GM12874 (cell line): ENCODE data around the gene STXBP2.

Experiments
- TF ChIP-seq, protein P1 (sequence below): IDR thresholded peaks from 2 replicates; pipeline ENCODE4 v1.5.1; 2011; ENCODE audit warnings: low read depth, mild to moderate bottlenecking, control low read depth, low read length, moderate library complexity; ENCODE audit not compliant: insufficient read depth

Gene STXBP2

DNA sequence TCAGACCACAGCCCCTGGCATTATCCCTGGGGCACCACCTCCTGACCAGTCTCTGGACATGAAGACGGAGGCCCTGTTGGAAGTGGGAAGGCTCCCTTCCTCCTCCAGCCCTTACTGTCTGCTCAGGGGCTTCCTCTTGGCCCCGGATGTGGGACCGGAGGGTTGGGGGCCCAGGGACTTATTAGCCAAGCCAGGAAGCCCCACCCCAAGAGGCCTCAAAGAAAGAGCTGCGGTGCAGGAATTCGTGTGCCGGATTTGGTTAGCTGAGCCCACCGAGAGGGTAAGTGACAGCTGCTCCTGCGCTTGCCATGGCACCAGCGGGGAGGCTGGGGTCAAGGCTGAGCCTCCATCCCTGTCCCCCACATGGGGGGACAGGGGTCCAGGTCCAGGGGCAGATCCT lies 31.9 kb downstream of the STXBP2 start, which contains the start of gene RETN:
TSS of gene RETN (plus strand) at position 208 of the 400 bp plus-strand sequence. CDS start 278 bp downstream, outside the sequence.
- TF ChIP-seq, protein P1, sequence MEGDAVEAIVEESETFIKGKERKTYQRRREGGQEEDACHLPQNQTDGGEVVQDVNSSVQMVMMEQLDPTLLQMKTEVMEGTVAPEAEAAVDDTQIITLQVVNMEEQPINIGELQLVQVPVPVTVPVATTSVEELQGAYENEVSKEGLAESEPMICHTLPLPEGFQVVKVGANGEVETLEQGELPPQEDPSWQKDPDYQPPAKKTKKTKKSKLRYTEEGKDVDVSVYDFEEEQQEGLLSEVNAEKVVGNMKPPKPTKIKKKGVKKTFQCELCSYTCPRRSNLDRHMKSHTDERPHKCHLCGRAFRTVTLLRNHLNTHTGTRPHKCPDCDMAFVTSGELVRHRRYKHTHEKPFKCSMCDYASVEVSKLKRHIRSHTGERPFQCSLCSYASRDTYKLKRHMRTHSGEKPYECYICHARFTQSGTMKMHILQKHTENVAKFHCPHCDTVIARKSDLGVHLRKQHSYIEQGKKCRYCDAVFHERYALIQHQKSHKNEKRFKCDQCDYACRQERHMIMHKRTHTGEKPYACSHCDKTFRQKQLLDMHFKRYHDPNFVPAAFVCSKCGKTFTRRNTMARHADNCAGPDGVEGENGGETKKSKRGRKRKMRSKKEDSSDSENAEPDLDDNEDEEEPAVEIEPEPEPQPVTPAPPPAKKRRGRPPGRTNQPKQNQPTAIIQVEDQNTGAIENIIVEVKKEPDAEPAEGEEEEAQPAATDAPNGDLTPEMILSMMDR = no peak

DNA sequence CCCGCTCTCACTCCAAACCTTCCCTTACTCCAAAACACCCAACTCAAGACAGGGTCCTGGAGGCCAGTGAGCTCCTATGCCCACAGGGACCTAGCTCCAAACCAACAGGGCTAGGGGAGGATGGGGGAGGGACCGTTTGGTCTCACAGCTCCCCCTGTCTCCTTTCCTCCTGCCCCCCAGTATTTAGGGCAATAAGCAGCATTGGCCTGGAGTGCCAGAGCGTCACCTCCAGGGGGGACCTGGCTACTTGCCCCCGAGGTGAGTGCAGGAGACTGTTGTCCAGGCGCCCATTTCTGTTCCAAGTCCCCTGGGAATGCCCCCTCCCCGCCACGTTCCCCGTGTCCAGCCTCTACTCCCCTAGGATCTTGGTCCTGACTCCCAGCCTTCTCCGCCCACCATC lies 32.7 kb downstream of the STXBP2 start:
- TF ChIP-seq, protein P1 = no peak

DNA sequence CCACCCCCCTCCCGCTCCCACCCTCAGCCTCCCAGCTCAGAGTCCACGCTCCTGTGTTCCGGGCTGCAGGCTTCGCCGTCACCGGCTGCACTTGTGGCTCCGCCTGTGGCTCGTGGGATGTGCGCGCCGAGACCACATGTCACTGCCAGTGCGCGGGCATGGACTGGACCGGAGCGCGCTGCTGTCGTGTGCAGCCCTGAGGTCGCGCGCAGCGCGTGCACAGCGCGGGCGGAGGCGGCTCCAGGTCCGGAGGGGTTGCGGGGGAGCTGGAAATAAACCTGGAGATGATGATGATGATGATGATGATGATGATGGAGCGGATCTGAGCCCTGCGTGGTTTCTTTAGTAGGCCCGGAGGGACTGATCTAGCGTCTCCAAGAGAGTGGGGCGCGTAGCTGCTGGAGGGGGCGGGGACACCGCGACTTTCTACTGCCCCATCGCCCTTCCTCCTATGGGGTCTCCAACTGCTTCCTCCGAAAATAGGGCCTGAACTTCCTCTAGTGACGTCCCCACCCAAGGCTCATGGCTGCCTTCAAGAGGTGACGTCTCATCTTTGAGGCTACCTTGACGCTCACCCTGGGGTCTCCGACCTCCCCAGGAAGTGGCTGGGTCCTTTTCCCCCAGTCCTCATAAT lies 33.4 kb downstream of the STXBP2 start:
- TF ChIP-seq, protein P1 = no peak

DNA sequence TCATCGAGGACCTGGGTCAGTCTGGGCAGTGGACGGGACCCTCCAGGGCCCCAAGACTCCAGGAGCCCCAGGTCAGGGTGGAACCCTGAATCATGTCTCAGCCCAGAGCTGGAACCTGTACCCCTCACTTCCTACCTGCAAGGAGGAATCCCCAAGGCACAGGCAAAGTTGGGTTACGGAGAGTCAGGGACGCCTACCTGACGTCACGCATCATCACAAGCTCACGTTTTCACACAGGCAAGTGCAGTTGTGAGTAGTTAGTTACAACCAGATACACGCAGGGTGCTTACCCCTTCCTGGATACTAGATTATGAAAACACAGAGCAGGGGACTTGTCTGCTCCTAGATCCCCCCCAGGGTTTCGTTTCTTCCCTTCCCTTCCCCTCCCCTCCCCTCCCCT lies 33.9 kb downstream of the STXBP2 start:
- TF ChIP-seq, protein P1 = no peak

DNA sequence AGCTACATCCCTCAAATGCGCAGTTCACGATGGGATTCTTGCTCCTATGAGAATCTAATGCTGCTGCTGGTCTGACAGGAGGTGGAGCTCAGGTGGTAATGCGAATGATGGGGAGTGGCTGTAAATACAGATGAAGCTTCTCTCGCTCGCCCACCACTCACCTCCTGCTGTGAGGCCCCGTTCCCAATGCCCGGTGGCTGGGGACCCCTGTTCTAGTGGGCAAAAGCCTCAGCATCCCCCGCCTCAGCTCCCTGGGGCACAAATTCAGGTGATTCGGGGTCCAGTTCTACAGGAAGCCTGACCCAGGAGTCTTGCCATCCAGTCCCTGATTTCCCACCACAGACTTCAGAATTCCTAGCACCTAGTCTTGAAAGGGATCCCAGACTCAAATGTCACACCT lies 35.6 kb downstream of the STXBP2 start:
- TF ChIP-seq, protein P1 = no peak

DNA sequence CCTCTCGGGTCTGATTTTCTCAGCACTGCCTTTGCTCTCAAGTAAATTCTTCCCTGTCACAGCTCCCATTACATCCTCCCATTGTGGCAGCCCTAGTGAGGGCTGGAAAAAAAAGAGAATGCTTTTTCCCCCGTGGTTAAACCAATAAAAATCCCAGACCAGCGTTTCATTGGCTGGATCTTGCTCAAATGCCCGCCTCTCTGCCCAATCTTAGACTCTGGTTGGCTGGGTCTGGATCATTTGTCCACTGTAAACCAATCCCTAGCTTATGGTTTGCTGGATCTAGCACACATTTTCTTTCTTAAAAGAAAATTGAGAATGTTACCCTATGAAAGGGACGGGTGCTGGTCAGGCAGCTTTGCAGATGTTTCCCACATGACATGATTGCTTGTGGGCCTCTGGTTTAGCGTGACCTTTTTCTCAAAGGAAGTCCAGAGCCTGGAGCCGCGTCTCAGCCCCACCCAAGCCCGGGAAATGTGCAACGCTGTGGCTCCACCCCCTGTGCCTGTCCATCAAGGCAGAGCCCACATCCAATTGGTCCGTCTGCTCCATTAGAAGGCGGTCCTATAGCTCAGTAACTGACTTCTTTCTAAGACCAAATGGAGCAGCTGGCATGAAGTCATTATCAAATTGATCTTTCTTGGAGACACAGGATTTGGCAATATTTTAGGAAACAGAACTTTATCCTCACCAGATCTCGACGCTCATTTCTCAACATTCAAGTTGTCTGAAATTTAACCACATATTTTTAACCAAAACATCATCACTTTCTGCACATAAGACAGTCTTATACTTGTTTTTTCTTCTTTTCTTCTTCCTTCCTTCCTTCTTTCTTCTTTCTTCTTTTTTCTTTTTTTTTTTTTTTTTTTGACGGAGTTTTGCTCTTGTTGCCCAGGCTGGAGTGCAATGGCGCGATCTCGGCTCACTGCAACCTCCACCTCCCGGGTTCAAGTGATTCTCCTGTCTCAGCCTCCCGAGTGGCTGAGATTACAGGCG lies 37.4 kb downstream of the STXBP2 start:
- TF ChIP-seq, protein P1 = no peak

DNA sequence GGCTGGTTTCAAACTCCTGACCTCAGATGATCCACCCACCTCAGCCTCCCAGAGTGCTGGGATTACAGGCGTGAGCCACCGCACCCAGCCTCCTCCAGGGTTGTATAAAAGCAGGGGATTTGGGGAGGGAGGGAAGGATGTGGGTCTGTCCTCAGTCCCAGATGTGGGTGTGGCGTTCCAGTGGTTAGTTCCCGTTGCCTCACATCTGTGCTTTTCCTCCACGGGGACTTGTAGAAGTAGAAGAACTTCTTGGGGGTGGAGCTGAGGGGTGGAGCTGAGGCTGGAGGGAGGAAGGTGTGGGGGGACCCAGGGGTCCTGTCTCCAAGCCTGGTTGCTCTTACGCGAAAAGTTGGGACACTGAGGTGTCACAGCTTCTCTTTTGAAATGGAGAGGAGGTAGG lies 39.5 kb downstream of the STXBP2 start:
- TF ChIP-seq, protein P1 = no peak
